HCT116 (cell line): ENCODE data around the gene RMND1. TPM values are rescaled to one million over a fixed set of nuclear protein-coding genes. Genes with fewer than 3 reads are reported as not detected.
"Not testable (repeated sequence)": the region's sequence is repeated elsewhere in the genome, so short reads cannot be mapped to it uniquely, and the experiment has no call there.

ENCODE experiments used
- ATAC-seq: fragments of 200-7000 bp; cut with Tn5 transposase; 2 replicates; pipeline ENCODE4 v1.9.1; 2020; ENCODE audit warnings: mild to moderate bottlenecking, moderate library complexity
- BruUV-seq: library from RNA; stranded (reverse); fragments of 400-500 nt; replicated peaks from 2 replicates; lab custom pipeline; 2021; lab: Mats Ljungman, UMichigan
- CTCF ChIA-PET: fragments of 300-600 bp; sonication (Branson Sonifier 250); formaldehyde crosslinking; loops from one replicate; lab custom pipeline; 2021; ENCODE audit warnings: antibody characterized with exemption; lab: Charles Lee
- POLR2A ChIA-PET: fragments of 300-600, 350-600 bp; sonication (Branson Sonifier 250); formaldehyde crosslinking; loops from one replicate; lab custom pipeline; 2021; ENCODE audit warnings: antibody characterized with exemption; lab: Charles Lee
- RAD21 ChIA-PET, 2 experiments: fragments of 300-600 bp; sonication (Branson Sonifier 250); formaldehyde crosslinking; loops; one replicate each; lab custom pipeline; 2023; ENCODE audit warnings: low total read pairs in 2 of 2; ENCODE audit not compliant: uncharacterized antibody in 2 of 2, unreplicated experiment in 2 of 2, low non-redundant PET in 1 of 2; lab: Charles Lee
- DNase-seq: peaks from one replicate; pipeline ENCODE4 v3.0.0-alpha.2; 2010; ENCODE audit warnings: low read depth, low spot score
- H2AFZ ChIP-seq: fragments of 200-600 bp; shearing (Covaris generic), sonication (generic); 2 replicates; pipeline ENCODE4 v1.6.1; 2017; ENCODE audit warnings: low read depth, mixed run types, mixed read lengths, antibody characterized with exemption, low read length; ENCODE audit not compliant: poor library complexity, severe bottlenecking
- H3K27ac ChIP-seq: 2 replicates; pipeline ENCODE4 v1.5.1; 2012; ENCODE audit warnings: low read depth, low read length
- H3K27me3 ChIP-seq: fragments of 200-600 bp; sonication (generic); 2 replicates; pipeline ENCODE4 v1.6.1; 2016; ENCODE audit warnings: mixed run types, low read length, mixed read lengths; ENCODE audit not compliant: insufficient read depth
- H3K36me3 ChIP-seq, 2 experiments: fragments of 200-500 bp in 1 of 2; fragments of 200-600 bp in 1 of 2; sonication (Bioruptor generic) in 1 of 2; sonication (generic) in 1 of 2; 2 replicates each; pipeline versions ENCODE4 v1.5.1 to v1.6.1; 2014 to 2016; ENCODE audit warnings: low read length in 2 of 2, inconsistent platforms in 1 of 2, mixed read lengths in 1 of 2, mixed run types in 1 of 2; ENCODE audit not compliant: insufficient read depth in 2 of 2, control insufficient read depth in 1 of 2
- H3K4me1 ChIP-seq, 2 experiments: fragments of 200-600 bp in 1 of 2; sonication (generic) in 1 of 2; 2 replicates each; pipeline versions ENCODE4 v1.5.1 to v1.6.1; 2012 to 2017; ENCODE audit warnings: low read length in 2 of 2, inconsistent platforms in 1 of 2, mild to moderate bottlenecking in 1 of 2, mixed read lengths in 1 of 2, mixed run types in 1 of 2, moderate library complexity in 1 of 2; ENCODE audit not compliant: insufficient read depth in 2 of 2, control insufficient read depth in 1 of 2
- H3K4me2 ChIP-seq: fragments of 200-600 bp; sonication (generic); 2 replicates; pipeline ENCODE4 v1.6.1; 2017; ENCODE audit warnings: mixed run types, low read length, mixed read lengths
- H3K4me3 ChIP-seq, 2 experiments: fragments of 200-600 bp in 1 of 2; sonication (generic) in 1 of 2; replicated peaks in 1 of 2; 2 replicates each; pipeline ENCODE4 v1.5.1; 2011 to 2016; ENCODE audit warnings: low read length in 2 of 2, control low read depth in 1 of 2, low read depth in 1 of 2, mild to moderate bottlenecking in 1 of 2, mixed read lengths in 1 of 2, mixed run types in 1 of 2
- H3K79me2 ChIP-seq: fragments of 200-600 bp; sonication (generic); 2 replicates; pipeline ENCODE4 v1.6.1; 2017; ENCODE audit warnings: mild to moderate bottlenecking, mixed run types, low read length, moderate library complexity, mixed read lengths; ENCODE audit not compliant: insufficient read depth
- H3K9ac ChIP-seq: fragments of 200-600 bp; sonication (generic); 2 replicates; pipeline ENCODE4 v1.6.1; 2016; ENCODE audit warnings: low read length, mixed read lengths
- H3K9me2 ChIP-seq: fragments of 200-600 bp; sonication (generic), shearing (Covaris generic); 2 replicates; pipeline ENCODE4 v1.6.1; 2017; ENCODE audit warnings: mixed run types, mild to moderate bottlenecking, moderate library complexity; ENCODE audit not compliant: insufficient read depth
- H3K9me3 ChIP-seq, 2 experiments: fragments of 200-500 bp in 1 of 2; fragments of 200-600 bp in 1 of 2; sonication (Bioruptor generic) in 1 of 2; sonication (generic) in 1 of 2; 2 replicates each; pipeline ENCODE4 v1.6.1; 2014 to 2017; ENCODE audit warnings: low read length in 2 of 2, mixed read lengths in 2 of 2, inconsistent platforms in 1 of 2, low read depth in 1 of 2, mild to moderate bottlenecking in 1 of 2, mixed run types in 1 of 2, moderate library complexity in 1 of 2; ENCODE audit not compliant: control insufficient read depth in 1 of 2, insufficient read depth in 1 of 2
- H4K20me1 ChIP-seq: fragments of 200-600 bp; sonication (generic), shearing (Covaris generic); 2 replicates; pipeline ENCODE4 v1.6.1; 2017; ENCODE audit warnings: mixed run types, mild to moderate bottlenecking, moderate library complexity; ENCODE audit not compliant: insufficient read depth
- SIN3A ChIP-seq: IDR thresholded peaks from 2 replicates; pipeline ENCODE4 v1.6.1; 2012; ENCODE audit warnings: low read depth
- intact Hi-C: fragments of 100-400 bp; cut with micrococcal nuclease; formaldehyde crosslinking; loops from 2 replicates; pipeline ENCODE4 v1.10.0; 2022
- total RNA-seq: library from RNA; stranded (reverse); gene quantifications from one replicate; pipeline ENCODE4 v1.2.1, GENCODE V29; 2021; ENCODE audit not compliant: unreplicated experiment

RMND1 gene
- total RNA-seq, 1 experiment from 2014 or later, result 28.0 TPM

DNA sequence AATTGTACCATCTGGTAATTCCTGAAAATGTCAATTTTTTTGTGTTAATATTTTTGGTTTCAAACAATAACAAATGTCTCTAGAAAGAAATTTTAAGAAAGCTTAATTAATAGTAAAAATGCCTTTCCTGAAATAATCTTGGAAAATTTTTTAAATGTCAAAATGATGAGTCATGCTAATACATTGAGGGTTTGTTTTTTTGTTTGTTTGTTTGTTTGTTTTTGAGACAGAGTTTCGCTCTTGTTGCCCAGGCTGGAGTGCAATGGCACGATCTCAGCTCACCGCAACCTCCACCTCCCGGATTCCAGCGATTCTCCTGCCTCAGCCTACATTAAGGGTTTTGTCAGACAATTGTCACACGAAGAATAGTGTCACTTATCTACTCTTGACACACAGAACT lies 94.9 kb downstream of the RMND1 start:
- POLR2A ChIA-PET, result interaction anchor here (0.7 kb wide), 1 partner anchor 92 kb away, joined by 3 read pairs; no protein-coding TSS in a partner anchor

More for the DNA sequence above, 94.9 kb downstream of the RMND1 start:
- TF ChIP-seq SIN3A, result peak; percentile 18; the same call in 1 of the 2 replicates
- intact Hi-C loops, result loop anchor here (5.0 kb wide), 1 partner anchor 910 kb away; no protein-coding TSS in a partner anchor
- peaks cover 0 to 17% of the 10 kb centered on the region in 2 experiments; a peak in 1 of 4 replicates for H3K4me1 ChIP-seq
- CTCF ChIA-PET, H3K4me2 ChIP-seq, H3K4me3 ChIP-seq, BruUV-seq, H2AFZ ChIP-seq, DNase-seq, ATAC-seq, H3K27me3 ChIP-seq, H3K9me2 ChIP-seq, H3K9ac ChIP-seq, H3K9me3 ChIP-seq: not testable (repeated sequence)
- RAD21 ChIA-PET, result interaction anchor here in 1 of 2 experiments (0.6 kb wide), 1 partner anchor 542 kb away, joined by 3 read pairs; no protein-coding TSS in a partner anchor
- peaks cover 10 to 44% of the 10 kb centered on the region in 2 experiments; a peak in 3 of 4 replicates for H3K36me3 ChIP-seq
- H3K27ac ChIP-seq, result peak overlapping the region; percentile 23; the same call in 1 of the 2 replicates
- H4K20me1 ChIP-seq, result peaks cover 24% of the 10 kb centered on the region; the same call in 1 of the 2 replicates
- H3K79me2 ChIP-seq, result peaks cover 30% of the 10 kb centered on the region

Other genes with a start within 250 kb of the RMND1 start
- gene AKAP12, start 212.2 kb downstream of the RMND1 start, total RNA-seq, result 1,220 TPM
- 12.5 TPM for gene ZBTB2, start 60.6 kb downstream of the RMND1 start, total RNA-seq
- gene CCDC170, start 41.9 kb upstream of the RMND1 start, total RNA-seq, result 0.12 TPM